Panc1 (cell line): ENCODE measurements around the gene PLAAT1.

ENCODE experiments used
- CTCF ChIP-seq: fragments of 450-650 bp; IDR thresholded peaks from 2 replicates; pipeline ENCODE4 v1.5.1; 2017; ENCODE audit warnings: mild to moderate bottlenecking
- REST ChIP-seq, 2 experiments: IDR thresholded peaks; 2 replicates each; pipeline ENCODE4 v1.6.1; 2011 to 2012; ENCODE audit warnings: low read depth in 2 of 2, control low read depth in 1 of 2, low read length in 1 of 2, mild to moderate bottlenecking in 1 of 2, moderate library complexity in 1 of 2; ENCODE audit not compliant: insufficient read depth in 1 of 2
- TCF7L2 ChIP-seq: IDR thresholded peaks from 2 replicates; pipeline ENCODE4 v1.6.1; 2011; ENCODE audit warnings: mild to moderate bottlenecking, low read depth, low read length, inconsistent platforms

GRCh38 chr3:193211984-193212383 is 29.0 kb upstream of the PLAAT1 start:
- TF ChIP-seq CTCF (no peak), TCF7L2 (no peak), REST (IDR thresholded peaks at IDR 0.05; ENCODE audit: insufficient read depth in 1 of 2, low read depth in 2 of 2, low read length in 1 of 2) (no peak)
